HepG2 (cell line): ENCODE measurements around the gene RSPRY1. TPM values are rescaled to one million over a fixed set of nuclear protein-coding genes. Genes with fewer than 3 reads are reported as not detected.

Experiments
- HNF1A ChIP-seq, 2 experiments: sonication (generic) in 1 of 2; formaldehyde crosslinking in 1 of 2; IDR thresholded peaks; 2 replicates each; pipeline versions ENCODE4 v1.4.0 to v1.6.1; 2016 to 2020; ENCODE audit warnings: borderline replicate concordance in 1 of 2, low read depth in 1 of 2, mild to moderate bottlenecking in 1 of 2, missing genetic modification reagents in 1 of 2
- KDM1A ChIP-seq: IDR thresholded peaks from 2 replicates; pipeline ENCODE4 v1.6.1; 2016; ENCODE audit warnings: missing compliant biosample characterization
- MLX ChIP-seq: IDR thresholded peaks from 2 replicates; pipeline ENCODE4 v1.6.1; 2016
- RAD51 ChIP-seq: fragments of 450-650 bp; IDR thresholded peaks from 2 replicates; pipeline ENCODE4 v1.6.1; 2016; ENCODE audit warnings: borderline replicate concordance
- RFX5 ChIP-seq: IDR thresholded peaks from 2 replicates; pipeline ENCODE4 v1.6.1; 2011; ENCODE audit warnings: low read depth, low read length, improper control_type of control experiment
- RFXANK ChIP-seq: IDR thresholded peaks from 2 replicates; pipeline ENCODE4 v1.6.1; 2016
- SMC3 ChIP-seq: IDR thresholded peaks from 2 replicates; pipeline ENCODE4 v1.6.1; 2011; ENCODE audit warnings: low read length, improper control_type of control experiment
- THAP9 ChIP-seq: sonication (generic); formaldehyde crosslinking; IDR thresholded peaks from 2 replicates; pipeline ENCODE4; 2020; ENCODE audit warnings: missing genetic modification reagents, mild to moderate bottlenecking, borderline replicate concordance
- ZFP36L2 ChIP-seq: sonication (generic); formaldehyde crosslinking; IDR thresholded peaks from 2 replicates; pipeline ENCODE4 v1.4.0; 2020; ENCODE audit warnings: missing genetic modification reagents
- ZNF362 ChIP-seq: sonication (generic); formaldehyde crosslinking; IDR thresholded peaks from 2 replicates; pipeline ENCODE4 v1.4.0; 2020; ENCODE audit warnings: missing genetic modification reagents, mild to moderate bottlenecking, borderline replicate concordance
- ZNF629 ChIP-seq: sonication (generic); formaldehyde crosslinking; conservative IDR thresholded peaks from 2 replicates; pipeline ENCODE4 v1.5.0; 2020; ENCODE audit warnings: missing genetic modification reagents
- ZNF839 ChIP-seq: sonication (generic); formaldehyde crosslinking; IDR thresholded peaks from 2 replicates; pipeline ENCODE4 v1.4.0; 2020; ENCODE audit warnings: missing genetic modification reagents, mild to moderate bottlenecking, borderline replicate concordance
- ZXDC ChIP-seq: sonication (generic); formaldehyde crosslinking; IDR thresholded peaks from 2 replicates; pipeline ENCODE4 v1.5.0; 2020; ENCODE audit warnings: mild to moderate bottlenecking, missing genetic modification reagents
- polyA plus RNA-seq, 8 experiments: library from polyadenylated mRNA; depleted of rRNA in 3 of 8; stranded (reverse) in 7 of 8; unstranded in 1 of 8; fragments of >200 nt; fragmentation: Illumina TruSeq in 4 of 8; extraction: Trizol in 4 of 8; gene quantifications; 2 replicates each; pipeline versions ENCODE4 v1.2.1 to v1.2.3, GENCODE V29; 2011 to 2016; ENCODE audit warnings: low read depth in 4 of 8, missing spikeins in 1 of 8, mixed read lengths in 1 of 8; ENCODE audit not compliant: insufficient read depth in 1 of 8
- total RNA-seq, 5 experiments: library from RNA; depleted of rRNA; stranded (reverse); fragments of >200 nt; fragmentation: Illumina TruSeq; extraction: Trizol; gene quantifications; 2 replicates each; pipeline ENCODE4 v1.2.3, GENCODE V29; 2016; ENCODE audit warnings: low read depth in 1 of 5

RSPRY1 gene
- total and polyA plus RNA-seq, 2 of the 13 experiments (the other 11 are each of a cell fraction or from before 2014, with no cell fraction given): 53.4 to 61.0 TPM

GRCh38 chr16:57253466-57253865 is 67.3 kb downstream of the RSPRY1 start (continued):
- no peak for TF ChIP-seq ZXDC (CRISPR knock-in tag)
- TF ChIP-seq HNF1A (IDR thresholded peaks at IDR 0.05; ENCODE audit: low read depth): peak; percentile 15; the same call in 1 of the 2 replicates
- no peak for TF ChIP-seq HNF1A (CRISPR knock-in tag; IDR thresholded peaks at IDR 0.05; ENCODE audit: borderline replicate concordance)
- no peak for TF ChIP-seq THAP9
- no peak for TF ChIP-seq RFXANK
- no peak for TF ChIP-seq ZFP36L2 (CRISPR knock-in tag)
- no peak for TF ChIP-seq RAD51
- TF ChIP-seq KDM1A (CRISPR knock-in tag): no peak
- no peak for TF ChIP-seq MLX
- TF ChIP-seq ZNF629 (CRISPR knock-in tag): no peak
- TF ChIP-seq SMC3: peak; percentile 13; the same call in 1 of the 2 replicates
- no peak for TF ChIP-seq ZNF839 (CRISPR knock-in tag)
- 0 out of 2 replicates have a peak, but pooled peaks have one; percentile 12 for TF ChIP-seq ZNF362
- TF ChIP-seq RFX5: no peak
